ENCODE measurements around the gene PPM1L. TPM values are rescaled to one million over a fixed set of nuclear protein-coding genes. Genes with fewer than 3 reads are reported as not detected.

PPM1L gene
- total and polyA plus RNA-seq, 9 donors = 2.2 to 12.1 (median 10.2) TPM

DNA sequence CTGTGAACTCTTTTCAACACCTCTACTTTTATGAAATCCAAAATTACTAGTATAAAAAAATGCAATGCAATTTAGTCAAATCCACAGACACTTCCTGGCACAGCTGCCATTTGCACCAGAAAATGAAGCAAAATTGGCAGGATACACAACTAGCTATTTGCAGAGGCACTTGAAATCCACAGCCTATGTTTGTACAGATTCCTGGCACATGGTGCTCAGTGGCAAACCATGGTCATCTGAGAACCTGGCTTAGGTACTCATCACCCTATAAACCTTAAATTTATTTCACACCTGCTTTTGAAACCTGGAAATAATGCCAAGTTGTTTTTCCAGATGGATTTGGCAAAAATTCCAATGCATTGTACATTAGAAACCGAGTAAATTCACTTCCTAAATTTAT lies 20.2 kb upstream of the PPM1L start:
- 48 to 64% (median 57%) methylated on average over 1 of the region's 1 CpG for WGBS, 3 donors
- Histone ChIP-seq H3K4me1 (ENCODE audit: insufficient read depth) (no peaks in the 10 kb centered on the region), H3K36me3 (no peaks in the 10 kb centered on the region), H3K9me3 (no peaks in the 10 kb centered on the region), H3K27me3 (no peaks in the 10 kb centered on the region), H3K4me3 (no peak overlapping the region), H3K27ac (no peak overlapping the region)
- DNase-seq = no peak
- TF ChIP-seq POLR2A (IDR thresholded peaks at IDR 0.05) (no peak), EP300 (IDR thresholded peaks at IDR 0.05) (no peak)
- TF ChIP-seq, protein P1, sequence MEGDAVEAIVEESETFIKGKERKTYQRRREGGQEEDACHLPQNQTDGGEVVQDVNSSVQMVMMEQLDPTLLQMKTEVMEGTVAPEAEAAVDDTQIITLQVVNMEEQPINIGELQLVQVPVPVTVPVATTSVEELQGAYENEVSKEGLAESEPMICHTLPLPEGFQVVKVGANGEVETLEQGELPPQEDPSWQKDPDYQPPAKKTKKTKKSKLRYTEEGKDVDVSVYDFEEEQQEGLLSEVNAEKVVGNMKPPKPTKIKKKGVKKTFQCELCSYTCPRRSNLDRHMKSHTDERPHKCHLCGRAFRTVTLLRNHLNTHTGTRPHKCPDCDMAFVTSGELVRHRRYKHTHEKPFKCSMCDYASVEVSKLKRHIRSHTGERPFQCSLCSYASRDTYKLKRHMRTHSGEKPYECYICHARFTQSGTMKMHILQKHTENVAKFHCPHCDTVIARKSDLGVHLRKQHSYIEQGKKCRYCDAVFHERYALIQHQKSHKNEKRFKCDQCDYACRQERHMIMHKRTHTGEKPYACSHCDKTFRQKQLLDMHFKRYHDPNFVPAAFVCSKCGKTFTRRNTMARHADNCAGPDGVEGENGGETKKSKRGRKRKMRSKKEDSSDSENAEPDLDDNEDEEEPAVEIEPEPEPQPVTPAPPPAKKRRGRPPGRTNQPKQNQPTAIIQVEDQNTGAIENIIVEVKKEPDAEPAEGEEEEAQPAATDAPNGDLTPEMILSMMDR (IDR thresholded peaks at IDR 0.05) = no peak
- intact Hi-C loops (cut with DNase I) = no loop called here

DNA sequence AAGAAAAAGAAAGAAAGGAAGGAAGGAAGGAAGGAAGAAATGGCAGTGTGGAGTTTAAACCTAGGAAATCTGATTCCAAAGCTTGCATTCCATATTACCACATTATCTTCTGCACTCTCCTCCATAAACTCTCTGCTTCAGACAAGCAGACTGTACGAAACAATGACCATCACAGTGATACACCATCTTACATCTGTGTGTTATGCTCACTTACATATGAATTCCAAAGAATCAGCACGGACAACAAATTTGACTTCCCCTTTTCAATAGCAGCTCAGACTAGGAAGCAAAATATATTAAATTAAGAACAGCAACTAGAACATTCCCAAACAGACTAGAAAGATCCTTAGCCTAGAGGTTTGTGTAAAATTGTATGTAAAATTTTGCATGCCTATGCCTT lies 18.0 kb upstream of the PPM1L start:
- intact Hi-C loops (cut with DNase I) = no loop called here

DNA sequence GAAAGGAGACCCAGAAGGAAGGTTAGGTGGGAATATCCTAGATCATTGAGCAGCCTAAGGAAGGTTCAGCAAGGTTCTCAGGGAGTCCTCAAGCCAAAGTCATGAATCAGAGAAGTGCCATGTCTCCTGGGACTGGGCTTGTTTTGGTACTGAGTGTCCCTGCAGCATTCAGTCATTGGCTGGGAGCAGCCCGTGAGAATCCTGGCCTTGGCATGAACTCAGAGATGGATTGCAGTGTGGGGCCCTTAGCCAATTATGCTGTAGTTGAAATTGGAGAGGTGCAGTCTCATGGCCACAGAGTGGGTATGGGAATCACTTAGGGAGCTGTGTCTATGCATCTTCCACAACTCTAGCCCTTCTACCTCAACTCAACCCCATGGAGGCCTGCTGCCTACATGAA lies 17.0 kb upstream of the PPM1L start:
- no peak overlapping the region for H3K27ac ChIP-seq
- intact Hi-C loops (cut with DNase I) = no loop called here
- H3K4me1 ChIP-seq (ENCODE audit: insufficient read depth) = no peaks in the 10 kb centered on the region
- H3K4me3 ChIP-seq = no peak overlapping the region
- TF ChIP-seq, protein P1 (IDR thresholded peaks at IDR 0.05) = no peak
- no peak for TF ChIP-seq EP300 (IDR thresholded peaks at IDR 0.05)
- no peak for TF ChIP-seq POLR2A (IDR thresholded peaks at IDR 0.05)
- H3K27me3 ChIP-seq = no peaks in the 10 kb centered on the region
- no peaks in the 10 kb centered on the region for H3K36me3 ChIP-seq
- DNase-seq = no peak
- H3K9me3 ChIP-seq = no peaks in the 10 kb centered on the region
- 15 to 17% (median 15%) methylated on average over 1 of the region's 1 CpG for WGBS, 3 donors

More for the DNA sequence above, 18.0 kb upstream of the PPM1L start:
- WGBS, 3 donors = 56 to 72% (median 65%) methylated on average over 2 of the region's 2 CpGs
- H3K36me3 ChIP-seq = no peaks in the 10 kb centered on the region
- H3K4me1 ChIP-seq (ENCODE audit: insufficient read depth) = no peaks in the 10 kb centered on the region
- H3K9me3 ChIP-seq = no peaks in the 10 kb centered on the region
- no peak overlapping the region for H3K4me3 ChIP-seq
- H3K27me3 ChIP-seq = no peaks in the 10 kb centered on the region
- no peak overlapping the region for H3K27ac ChIP-seq
- TF ChIP-seq POLR2A (IDR thresholded peaks at IDR 0.05) (no peak), EP300 (IDR thresholded peaks at IDR 0.05) (no peak)
- TF ChIP-seq, protein P1 (IDR thresholded peaks at IDR 0.05) = no peak
- DNase-seq = no peak

DNA sequence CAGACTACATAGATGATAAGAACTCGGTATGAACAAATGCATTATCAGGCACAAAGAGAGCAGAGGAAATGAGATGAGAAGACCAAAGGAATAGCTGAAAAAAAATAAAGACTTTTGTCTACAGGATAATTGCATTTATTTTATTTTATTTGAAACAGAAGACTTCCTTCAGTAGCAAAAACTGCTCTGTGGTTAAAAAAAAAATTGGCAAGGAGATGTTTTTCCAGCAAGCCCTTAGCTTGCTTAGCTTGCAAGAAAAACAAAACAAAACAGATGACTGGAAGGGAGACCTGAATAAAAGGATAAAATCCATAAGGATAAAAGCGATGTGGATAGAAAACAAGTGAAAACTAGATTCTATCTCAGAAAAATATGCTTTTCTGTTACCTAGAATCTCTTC lies 9.1 kb upstream of the PPM1L start:
- Histone ChIP-seq H3K36me3 (no peaks in the 10 kb centered on the region), H3K27me3 (no peaks in the 10 kb centered on the region), H3K4me3 (no peak overlapping the region), H3K4me1 (ENCODE audit: insufficient read depth) (peaks cover 3% of the 10 kb centered on the region), H3K27ac (no peak overlapping the region), H3K9me3 (no peaks in the 10 kb centered on the region)
- no peak for TF ChIP-seq EP300 (IDR thresholded peaks at IDR 0.05)
- WGBS, 3 donors = 5 to 10% (median 6%) methylated on average over 2 of the region's 2 CpGs
- no peak for DNase-seq
- intact Hi-C loops (cut with DNase I) = no loop called here

DNA sequence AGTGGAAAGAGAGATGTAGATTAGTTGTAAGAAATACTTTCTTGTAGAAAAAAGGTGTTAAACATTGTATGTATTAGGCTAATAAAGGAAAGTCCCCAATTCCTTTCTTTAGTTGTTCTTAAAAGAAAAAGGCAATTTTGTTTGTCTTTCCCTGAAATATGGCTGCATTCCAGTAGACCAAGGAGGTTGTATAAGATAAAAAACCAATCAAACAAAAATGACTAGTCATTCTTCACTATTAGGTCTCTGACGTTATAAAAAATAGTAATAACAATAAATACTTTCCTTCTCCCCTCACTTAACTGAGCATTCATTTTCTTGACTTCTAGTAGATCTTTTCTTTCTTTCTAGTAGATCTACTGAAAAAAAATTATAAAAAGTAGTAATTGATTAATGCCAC lies 8.6 kb upstream of the PPM1L start:
- DNase-seq = no peak
- no peaks in the 10 kb centered on the region for H3K36me3 ChIP-seq
- intact Hi-C loops (cut with DNase I) = no loop called here
- WGBS, 3 donors = 1 to 7% (median 6%) methylated on average over 1 of the region's 1 CpG
- H3K27ac ChIP-seq = no peak overlapping the region
- H3K27me3 ChIP-seq = no peaks in the 10 kb centered on the region
- no peaks in the 10 kb centered on the region for H3K9me3 ChIP-seq
- no peak for TF ChIP-seq EP300 (IDR thresholded peaks at IDR 0.05)
- no peak for TF ChIP-seq POLR2A (IDR thresholded peaks at IDR 0.05)
- TF ChIP-seq, protein P1 (IDR thresholded peaks at IDR 0.05) = no peak
- peaks cover 3% of the 10 kb centered on the region for H3K4me1 ChIP-seq (ENCODE audit: insufficient read depth)
- H3K4me3 ChIP-seq = no peak overlapping the region

Data from ovary (tissue), 9 donors.